MM.1S (cell line): Measurements from ENCODE around the gene FCRL5.

Source experiments
- CTCF ChIP-seq: fragments of 300-600 bp; sonication (generic); IDR thresholded peaks from 2 replicates; pipeline ENCODE4 v1.5.1; 2016; ENCODE audit warnings: antibody characterized with exemption, low read length, mixed read lengths
- EZH2phosphoT487 ChIP-seq: fragments of 300-600 bp; sonication (generic); IDR thresholded peaks from 2 replicates; pipeline ENCODE4 v1.6.1; 2018; ENCODE audit warnings: antibody characterized with exemption, low read length

GRCh38 chr1:157580179-157580827, 28.0 kb upstream of the FCRL5 start:
- TF ChIP-seq EZH2phosphoT487 (no peak), CTCF (peak; percentile 96)
